Stimulated activated CD8-positive, alpha-beta memory T cell treated with anti-CD3 and anti-CD28 coated beads, Interleukin-4, amount 100 ng/mL, for 24 hours (primary cell): ENCODE measurements around the gene SYNGR3.
"Not testable (repeated sequence)": the region's sequence is repeated elsewhere in the genome, so short reads cannot be mapped to it uniquely, and the experiment has no call there.

Experiments used
- DNase-seq: peaks from one replicate; pipeline ENCODE4 v3.0.0-alpha.2; 2020; ENCODE audit warnings: low read depth

The SYNGR3 gene

GRCh38 chr16:1959269-1960039, 30.3 kb upstream of the SYNGR3 start, which contains the start of gene NDUFB10:
TSS of gene NDUFB10 (plus strand) at chr16:1959538. CDS start at chr16:1959625, 87 bp downstream.
- DNase-seq: peak; percentile 89

DNA sequence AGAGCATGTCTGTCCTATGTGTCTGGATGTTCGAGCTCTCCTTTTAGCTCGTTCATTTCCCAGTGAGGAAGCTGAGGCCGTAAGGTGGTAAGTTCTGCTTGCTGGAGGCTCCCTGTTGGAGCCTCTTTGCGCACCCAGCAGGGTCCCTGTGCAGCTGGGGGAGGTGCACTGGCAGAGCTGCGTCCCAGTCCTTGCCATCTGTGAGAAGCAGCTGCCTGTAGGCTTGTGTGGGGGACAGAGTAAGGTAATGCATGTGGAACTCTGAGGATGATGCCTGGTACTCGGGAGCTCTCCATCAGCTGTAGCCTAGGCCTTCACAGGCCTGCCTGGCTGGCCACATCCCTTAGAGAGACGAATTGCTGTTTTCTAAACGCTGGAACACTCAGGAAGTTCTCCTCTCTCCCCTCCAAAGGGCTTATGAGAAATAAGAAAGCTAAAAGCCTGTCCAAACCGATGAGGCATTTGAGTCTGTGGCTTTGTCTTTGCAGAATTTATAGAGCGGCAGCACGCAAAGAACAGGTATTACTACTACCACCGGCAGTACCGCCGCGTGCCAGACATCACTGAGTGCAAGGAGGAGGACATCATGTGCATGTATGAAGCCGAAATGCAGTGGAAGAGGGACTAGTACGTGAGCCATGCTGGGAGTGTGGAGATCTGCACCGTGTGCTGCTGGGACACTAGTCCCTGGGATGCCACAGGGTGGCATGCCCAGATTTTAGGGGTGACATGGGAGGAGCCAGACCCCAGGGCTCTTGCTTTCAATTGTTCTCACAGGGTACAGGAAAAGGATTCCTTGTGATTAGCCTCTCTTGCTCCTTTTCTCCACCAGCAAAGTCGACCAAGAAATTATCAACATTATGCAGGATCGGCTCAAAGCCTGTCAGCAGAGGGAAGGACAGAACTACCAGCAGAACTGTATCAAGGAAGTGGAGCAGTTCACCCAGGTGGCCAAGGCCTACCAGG, 28.8 kb upstream of the SYNGR3 start:
- DNase-seq: no peak

- no peak for DNase-seq
These were observed 28.1 kb upstream of the SYNGR3 start for GRCh38 chr16:1961651-1962067.

GRCh38 chr16:1962161-1963153, 27.3 kb upstream of the SYNGR3 start:
- not testable (repeated sequence) for DNase-seq

DNA sequence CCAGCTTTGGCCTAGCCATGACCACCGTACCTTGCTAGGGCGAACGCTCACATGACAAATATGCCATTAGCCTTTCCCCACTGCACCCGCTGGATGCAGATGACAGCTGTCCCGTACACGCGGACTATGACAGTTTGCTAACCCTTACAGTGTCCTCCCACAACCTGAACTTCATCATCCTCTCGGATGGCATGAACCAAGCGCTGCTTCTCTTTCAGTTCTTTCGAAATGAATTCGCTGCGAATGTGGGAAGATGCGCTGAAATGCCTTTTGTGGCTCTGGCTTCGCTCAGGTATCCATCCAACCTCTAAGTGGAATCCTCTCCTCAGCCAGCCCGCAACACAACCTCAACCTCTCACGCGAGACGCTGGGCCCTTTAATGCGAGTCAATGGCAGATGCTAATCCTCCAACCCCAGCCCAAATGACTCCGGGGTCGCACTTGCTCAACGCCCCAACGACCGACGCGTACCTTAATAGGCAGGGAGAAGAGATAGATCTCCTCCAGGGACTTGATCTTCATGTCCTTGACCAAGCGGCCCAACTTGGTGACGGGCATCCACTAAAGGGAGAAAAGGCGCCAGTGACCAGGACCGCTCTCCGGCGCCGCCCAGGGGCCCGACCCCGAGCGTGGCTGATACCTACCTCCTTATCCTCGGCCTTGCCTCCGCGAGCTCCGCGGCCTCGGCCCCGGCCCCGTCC, 25.8 kb upstream of the SYNGR3 start:
- no peak for DNase-seq

DNA sequence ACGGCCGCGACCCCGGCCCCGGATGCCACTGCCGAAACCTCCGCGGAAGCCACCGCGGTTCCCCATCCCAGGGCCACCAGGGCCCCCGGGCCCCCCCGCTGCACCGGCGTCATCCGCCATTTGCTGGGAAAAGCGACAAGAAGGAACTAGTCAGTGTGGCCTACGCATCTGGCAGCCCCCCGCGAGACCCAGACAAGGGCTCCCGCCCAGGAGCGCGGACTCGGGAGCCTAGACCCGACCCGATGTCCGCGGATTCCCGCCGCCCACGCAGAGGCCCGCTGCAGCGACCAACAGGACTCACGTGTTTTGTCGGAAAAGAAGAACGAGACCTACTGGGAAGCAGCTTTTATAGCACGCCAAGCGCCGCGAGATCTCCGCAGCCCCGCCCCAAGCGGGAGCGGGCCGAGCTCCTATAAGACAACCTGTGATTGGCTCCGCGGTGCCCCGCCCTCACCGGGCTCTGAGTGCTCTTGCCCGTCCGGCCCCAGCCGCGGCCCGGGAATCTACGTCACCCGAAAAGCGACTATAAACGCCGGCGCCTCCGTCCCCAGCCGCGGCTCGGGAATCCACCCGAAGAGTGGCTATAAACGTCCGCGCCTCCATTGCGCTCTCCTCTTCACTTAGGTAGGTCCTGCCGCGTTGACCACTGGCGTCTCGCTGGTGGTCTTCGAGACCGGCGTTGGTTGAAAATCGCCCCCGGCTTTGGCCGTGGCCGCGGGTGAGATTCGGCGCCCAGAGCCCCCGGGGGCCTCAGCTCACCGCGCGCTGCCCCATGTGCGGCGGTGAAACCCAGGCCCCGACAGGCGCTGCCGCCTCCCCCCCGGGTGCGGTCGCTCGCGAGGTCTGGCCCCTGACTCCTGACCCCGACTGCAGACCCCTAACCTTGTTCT, 25.0 kb upstream of the SYNGR3 start, which contains the start of gene RPS2:
TSS of gene RPS2 (minus strand) at position 321 of the 890 bp plus-strand sequence. CDS start at position 120, 201 bp downstream.
- DNase-seq: peak; percentile 96

GRCh38 chr16:1965396-1966001, 24.3 kb upstream of the SYNGR3 start:
- DNase-seq: no peak

DNA sequence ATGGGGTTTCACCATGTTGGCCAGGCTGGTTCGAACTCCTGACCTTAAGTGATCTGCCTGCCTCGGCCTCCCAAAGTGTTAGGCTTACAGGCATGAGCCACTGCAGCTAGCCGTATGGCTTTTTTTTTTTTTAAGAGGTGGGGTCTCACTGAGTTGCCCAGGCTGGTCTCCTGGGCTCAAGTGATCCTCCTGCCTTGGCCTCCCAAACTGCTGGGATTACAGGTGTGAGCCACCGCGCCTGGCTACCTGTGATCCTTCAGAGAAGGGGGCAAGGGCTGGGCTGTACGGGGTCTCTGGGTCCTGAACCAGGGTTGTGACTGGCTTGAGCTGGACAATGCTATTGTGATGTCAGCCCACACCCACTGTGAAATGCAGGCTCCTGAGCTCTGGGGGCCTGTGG, 23.3 kb upstream of the SYNGR3 start, which contains the start of gene RNF151:
TSS of gene RNF151 (plus strand) at position 397 of the 400 bp plus-strand sequence. CDS start 26 bp downstream, outside the sequence.
- DNase-seq: no peak

DNA sequence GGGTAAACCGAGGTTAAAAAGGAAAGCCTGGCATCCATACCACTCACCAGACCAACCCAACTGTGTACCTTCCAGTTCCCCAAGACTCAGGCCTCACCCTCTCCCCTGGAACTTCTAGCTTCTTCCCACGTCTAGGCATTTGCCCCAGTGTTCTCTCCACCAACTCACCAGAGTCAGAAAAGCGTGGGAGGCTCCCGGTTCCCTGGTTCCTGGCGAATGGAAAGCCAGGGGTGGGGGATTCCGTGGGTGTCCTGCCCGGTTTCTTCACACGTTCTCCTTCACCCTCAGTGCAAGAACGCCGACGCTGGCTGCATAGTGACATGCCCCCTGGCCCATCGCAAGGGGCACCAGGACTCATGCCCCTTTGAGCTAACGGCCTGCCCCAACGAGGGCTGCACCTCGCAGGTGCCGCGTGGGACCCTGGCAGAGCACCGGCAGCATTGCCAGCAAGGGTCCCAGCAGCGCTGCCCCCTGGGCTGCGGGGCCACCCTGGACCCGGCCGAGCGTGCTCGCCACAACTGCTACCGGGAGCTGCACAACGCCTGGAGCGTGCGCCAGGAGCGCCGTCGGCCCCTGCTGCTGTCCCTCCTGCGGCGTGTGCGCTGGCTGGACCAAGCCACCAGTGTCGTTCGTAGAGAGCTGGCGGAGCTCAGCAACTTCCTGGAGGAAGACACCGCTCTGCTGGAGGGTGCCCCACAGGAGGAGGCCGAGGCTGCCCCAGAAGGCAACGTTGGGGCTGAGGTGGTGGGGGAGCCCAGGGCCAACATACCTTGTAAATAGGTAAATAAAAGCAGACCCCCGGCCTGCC, 21.4 kb upstream of the SYNGR3 start:
- DNase-seq: no peak

GRCh38 chr16:1971796-1972489, 17.8 kb upstream of the SYNGR3 start, which contains the start of gene TBL3:
TSS of gene TBL3 (plus strand) at chr16:1972053. CDS start at chr16:1972165, 112 bp downstream.
- DNase-seq: peak; percentile 96

GRCh38 chr16:1972490-1972877, 17.3 kb upstream of the SYNGR3 start:
- no peak for DNase-seq

GRCh38 chr16:1973461-1974156, 16.2 kb upstream of the SYNGR3 start:
- DNase-seq: no peak

- no peak for DNase-seq
These were observed 15.4 kb upstream of the SYNGR3 start for GRCh38 chr16:1974157-1975070.

GRCh38 chr16:1975432-1976215, 14.1 kb upstream of the SYNGR3 start:
- DNase-seq: no peak

- no peak for DNase-seq
These were observed 13.6 kb upstream of the SYNGR3 start for GRCh38 chr16:1976216-1976520.
